ENCODE data around the gene PRUNE2.
A peak's percentile ranks its signal among the peaks of the same experiment; 100 is the strongest.

Gene PRUNE2

DNA sequence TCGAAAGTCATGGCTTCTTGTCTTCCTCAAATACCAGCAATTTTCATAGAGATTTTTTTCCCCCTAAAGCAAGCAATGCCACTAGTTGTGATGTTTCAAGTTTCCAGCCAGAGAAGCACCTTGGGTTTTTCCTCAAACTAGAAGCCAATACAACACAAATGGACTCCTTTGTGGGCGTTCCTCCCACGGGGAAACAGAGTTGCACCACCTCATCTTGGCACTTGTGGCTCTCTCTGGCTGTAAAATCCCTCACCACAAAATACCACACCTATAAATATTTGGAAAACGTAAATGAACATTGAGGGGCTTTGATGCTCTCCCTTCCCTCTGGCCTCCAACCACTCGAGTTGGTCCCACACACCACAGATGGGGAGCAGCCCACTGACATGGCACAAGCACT is 208.8 kb downstream of the PRUNE2 start:
- ATAC-seq (no peak), DNase-seq (no peak)
- no peak overlapping the region for H3K4me3 Mint-ChIP-seq
- H3K9me3 Mint-ChIP-seq: no peaks in the 10 kb centered on the region
- H3K27ac Mint-ChIP-seq: no peak overlapping the region
- peaks cover 3% of the 10 kb centered on the region for H3K4me1 Mint-ChIP-seq
- peaks cover 62% of the 10 kb centered on the region for H3K27me3 Mint-ChIP-seq

DNA sequence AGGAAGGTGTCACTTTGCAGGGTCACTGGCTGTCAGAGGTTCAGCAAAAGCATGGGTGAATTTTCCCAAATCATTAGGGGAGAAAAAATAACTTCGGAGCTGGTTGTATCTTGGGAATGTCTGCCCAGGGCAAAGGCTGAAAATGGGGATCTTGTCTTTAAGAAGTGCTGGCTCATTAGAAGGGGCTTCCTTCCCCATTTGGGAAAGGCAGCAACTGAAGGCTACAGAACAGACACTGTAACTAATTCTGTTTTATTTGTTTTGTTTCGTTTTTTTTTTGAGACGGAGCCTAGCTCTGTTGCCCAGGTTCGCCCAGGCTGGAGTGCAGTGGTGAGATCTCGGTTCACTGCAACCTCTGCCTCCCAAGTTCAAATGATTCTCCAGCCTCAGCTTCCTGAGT is 212.0 kb downstream of the PRUNE2 start:
- Mint-ChIP-seq H3K4me3 (no peak overlapping the region), H3K27me3 (peaks cover 76% of the 10 kb centered on the region), H3K27ac (no peak overlapping the region), H3K4me1 (peaks cover 11% of the 10 kb centered on the region), H3K9me3 (no peaks in the 10 kb centered on the region)
- ATAC-seq (no peak), DNase-seq (no peak)

GRCh38 chr9:76692458-76693129 is 213.3 kb downstream of the PRUNE2 start:
- DNase-seq (no peak), ATAC-seq (no peak)
- no peak overlapping the region for H3K27ac Mint-ChIP-seq
- H3K9me3 Mint-ChIP-seq: no peaks in the 10 kb centered on the region
- H3K27me3 Mint-ChIP-seq: peaks cover 71% of the 10 kb centered on the region
- peak overlapping the region; percentile 78 to 79 for H3K4me3 Mint-ChIP-seq
- H3K4me1 Mint-ChIP-seq: peaks cover 24% of the 10 kb centered on the region

- H3K27me3 Mint-ChIP-seq: peaks cover 63% of the 10 kb centered on the region
- H3K27ac Mint-ChIP-seq: peak overlapping the region; percentile 66 to 86
These were observed 214.2 kb downstream of the PRUNE2 start for GRCh38 chr9:76691517-76692313.

DNA sequence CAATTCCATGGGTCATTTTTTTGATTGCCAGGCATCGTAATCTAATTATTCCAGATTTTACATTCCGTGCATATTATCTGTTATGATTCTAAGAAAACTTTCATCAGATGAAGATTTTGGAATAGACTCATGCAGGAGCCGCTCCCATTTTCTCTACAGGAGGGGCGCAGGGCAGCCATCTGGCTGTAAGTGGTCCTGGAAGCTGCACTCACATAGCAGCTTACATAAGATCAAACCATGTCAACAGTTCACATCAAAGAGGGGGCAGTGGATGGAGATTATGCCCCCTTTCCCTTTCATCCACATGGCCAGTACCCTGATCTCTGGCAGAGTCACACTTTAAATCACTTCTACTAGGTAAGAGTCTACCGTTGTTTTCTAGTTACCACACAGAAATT is 214.9 kb downstream of the PRUNE2 start:
- Mint-ChIP-seq H3K9me3 (no peaks in the 10 kb centered on the region), H3K4me1 (peaks cover 25% of the 10 kb centered on the region), H3K27ac (no peak overlapping the region), H3K4me3 (peak overlapping the region in 1 of 2 donors; percentile 1), H3K27me3 (peaks cover 56% of the 10 kb centered on the region)
- ATAC-seq: no peak
- DNase-seq: no peak

More at GRCh38 chr9:76691517-76692313, 214.2 kb downstream of the PRUNE2 start:
- H3K4me3 Mint-ChIP-seq: peak overlapping the region; percentile 78 to 79
- peaks cover 25% of the 10 kb centered on the region for H3K4me1 Mint-ChIP-seq
- ATAC-seq: no peak
- H3K9me3 Mint-ChIP-seq: no peaks in the 10 kb centered on the region
- DNase-seq: no peak

GRCh38 chr9:76690246-76690972 is 215.5 kb downstream of the PRUNE2 start:
- Mint-ChIP-seq H3K27ac (no peak overlapping the region), H3K4me1 (peaks cover 25% of the 10 kb centered on the region), H3K9me3 (no peaks in the 10 kb centered on the region), H3K27me3 (peaks cover 50% of the 10 kb centered on the region), H3K4me3 (no peak overlapping the region)
- DNase-seq (no peak), ATAC-seq (no peak)

DNA sequence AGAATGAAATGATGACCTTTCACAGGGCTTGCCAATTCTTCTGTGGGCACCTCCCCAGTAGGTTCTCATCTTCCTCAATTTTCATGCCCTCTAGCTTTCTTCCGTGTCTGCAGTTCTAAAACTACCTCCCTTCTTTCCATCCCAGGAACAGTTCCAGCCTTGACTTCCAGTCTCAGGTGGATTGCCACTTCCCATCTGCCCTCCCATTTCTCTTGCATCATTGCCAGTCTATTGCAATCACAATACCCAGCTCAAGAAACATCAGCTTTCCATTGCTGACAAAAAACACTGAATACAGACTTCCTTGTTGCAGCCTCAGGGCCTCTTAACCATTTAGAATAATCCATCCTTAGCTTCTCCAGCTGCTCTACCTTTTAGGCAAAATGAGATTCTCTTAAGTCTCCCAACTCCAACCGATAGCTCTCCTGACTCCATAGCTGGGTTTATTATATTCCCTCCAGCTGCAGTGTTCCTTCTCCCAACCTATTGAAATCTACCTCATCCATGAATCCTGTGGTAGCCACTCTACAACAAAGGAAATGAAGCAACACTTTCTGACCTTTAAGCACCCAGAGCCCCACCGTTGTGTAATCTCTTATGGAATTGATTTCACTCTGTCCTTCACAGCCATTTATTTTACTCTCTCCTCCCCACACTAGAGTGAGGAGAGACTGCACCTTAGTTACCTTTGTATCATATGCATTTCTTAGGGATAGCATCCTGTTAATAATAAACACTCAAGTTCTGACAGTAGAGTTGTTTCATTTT is 217.3 kb downstream of the PRUNE2 start:
- ATAC-seq (no peak), DNase-seq (no peak)
- Mint-ChIP-seq H3K4me3 (no peak overlapping the region), H3K27ac (no peak overlapping the region), H3K9me3 (no peaks in the 10 kb centered on the region), H3K4me1 (peaks cover 25% of the 10 kb centered on the region), H3K27me3 (peaks cover 46% of the 10 kb centered on the region)

DNA sequence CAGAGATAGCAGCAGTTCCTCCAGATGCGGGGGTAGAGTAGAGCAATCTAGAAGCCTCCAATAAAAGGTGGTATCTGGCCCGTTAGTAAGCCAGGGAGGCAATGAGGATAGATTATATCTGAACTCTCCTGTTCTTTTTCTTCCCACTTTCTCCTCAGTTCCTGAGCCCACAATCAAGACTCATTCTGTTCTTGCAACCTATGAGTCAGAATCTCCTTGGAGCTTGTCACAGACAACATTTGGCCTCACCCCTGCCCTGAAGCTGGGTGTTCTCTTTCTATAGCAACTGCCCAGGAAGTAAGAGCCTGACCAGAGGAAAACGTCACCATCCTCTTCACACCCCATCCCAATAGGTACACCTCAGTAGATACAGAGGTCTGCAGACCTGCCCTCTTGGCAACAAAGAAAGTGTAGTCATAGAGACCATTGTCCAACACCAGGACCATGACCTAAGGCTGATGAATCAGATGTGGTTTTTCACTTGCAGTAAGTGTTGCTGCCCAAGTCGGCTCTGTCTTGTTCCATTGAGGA is 218.0 kb downstream of the PRUNE2 start:
- no peak for DNase-seq
- peaks cover 46% of the 10 kb centered on the region for H3K27me3 Mint-ChIP-seq
- H3K4me1 Mint-ChIP-seq: peaks cover 25% of the 10 kb centered on the region
- peak; percentile 79 for ATAC-seq
- H3K27ac Mint-ChIP-seq: no peak overlapping the region
- no peaks in the 10 kb centered on the region for H3K9me3 Mint-ChIP-seq
- H3K4me3 Mint-ChIP-seq: no peak overlapping the region

- ATAC-seq: no peak
- no peak overlapping the region for H3K4me3 Mint-ChIP-seq
- peaks cover 37% of the 10 kb centered on the region for H3K27me3 Mint-ChIP-seq
- no peak overlapping the region for H3K27ac Mint-ChIP-seq
- no peaks in the 10 kb centered on the region for H3K9me3 Mint-ChIP-seq
- no peak for DNase-seq
- H3K4me1 Mint-ChIP-seq: peaks cover 19% of the 10 kb centered on the region
These were observed 219.2 kb downstream of the PRUNE2 start for GRCh38 chr9:76686756-76687155.

GRCh38 chr9:76684213-76684612 is 221.7 kb downstream of the PRUNE2 start:
- Mint-ChIP-seq H3K27ac (no peak overlapping the region), H3K9me3 (no peaks in the 10 kb centered on the region), H3K4me1 (peaks cover 26% of the 10 kb centered on the region), H3K4me3 (no peak overlapping the region), H3K27me3 (peaks cover 11% of the 10 kb centered on the region)
- ATAC-seq: no peak
- DNase-seq: no peak

DNA sequence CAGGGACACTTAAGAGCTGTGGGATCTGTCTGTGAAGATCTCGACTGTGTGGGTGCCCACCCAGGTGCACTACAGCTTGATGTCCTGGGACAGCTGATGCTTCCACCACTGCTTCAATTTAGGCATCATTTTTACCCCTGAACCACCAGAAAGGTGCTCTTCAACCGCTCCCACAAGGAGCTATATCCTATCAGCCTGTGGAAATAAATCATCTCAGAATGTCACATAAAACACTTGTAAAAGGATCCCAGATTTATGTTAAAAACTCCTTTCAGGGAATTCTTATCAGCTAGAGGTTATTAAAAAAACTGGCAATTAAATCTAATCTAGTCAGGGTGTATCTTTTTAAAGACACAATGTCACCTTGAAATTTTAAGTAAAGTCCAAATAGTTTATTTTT is 224.4 kb downstream of the PRUNE2 start:
- Mint-ChIP-seq H3K4me3 (no peak overlapping the region), H3K27me3 (no peaks in the 10 kb centered on the region), H3K4me1 (peaks cover 11% of the 10 kb centered on the region), H3K9me3 (no peaks in the 10 kb centered on the region), H3K27ac (no peak overlapping the region)
- ATAC-seq: no peak
- no peak for DNase-seq

- H3K9me3 Mint-ChIP-seq: no peaks in the 10 kb centered on the region
- H3K4me1 Mint-ChIP-seq: peaks cover 11% of the 10 kb centered on the region
- DNase-seq (no peak), ATAC-seq (peak; percentile 78)
- peak overlapping the region in 1 of 2 donors; percentile 62 for H3K27ac Mint-ChIP-seq
- no peaks in the 10 kb centered on the region for H3K27me3 Mint-ChIP-seq
- H3K4me3 Mint-ChIP-seq: no peak overlapping the region
These were observed 225.0 kb downstream of the PRUNE2 start for GRCh38 chr9:76680716-76681425.

DNA sequence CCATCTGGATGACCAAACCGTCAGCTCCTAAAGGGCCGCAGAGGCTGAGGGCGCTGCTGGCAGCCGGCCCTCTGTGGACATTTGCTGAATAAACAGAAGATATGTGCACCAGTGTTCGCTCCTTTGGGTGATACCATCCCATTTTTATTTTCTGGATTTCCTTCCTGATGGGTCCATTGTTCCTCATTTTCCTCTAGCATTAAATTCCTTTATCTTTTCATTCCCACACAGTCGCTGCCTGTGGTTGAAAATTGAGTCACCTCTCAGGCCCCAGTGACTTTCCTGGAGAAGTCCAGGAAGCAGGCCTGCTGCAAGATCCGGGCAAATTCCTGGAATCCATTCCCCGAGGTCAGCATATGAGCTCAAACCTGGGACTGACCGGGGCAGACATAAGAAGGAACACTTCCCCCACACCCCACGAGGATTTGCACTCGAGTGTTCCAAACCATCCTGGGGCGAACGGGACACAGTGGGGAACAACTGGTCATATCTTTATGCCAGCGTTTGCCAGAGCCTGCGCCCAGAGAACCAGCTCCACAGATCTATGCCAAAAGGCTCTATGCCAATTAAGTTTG is 228.3 kb downstream of the PRUNE2 start:
- no peak overlapping the region for H3K27ac Mint-ChIP-seq
- H3K4me3 Mint-ChIP-seq: no peak overlapping the region
- no peaks in the 10 kb centered on the region for H3K9me3 Mint-ChIP-seq
- H3K4me1 Mint-ChIP-seq: peaks cover 11% of the 10 kb centered on the region
- H3K27me3 Mint-ChIP-seq: no peaks in the 10 kb centered on the region
- DNase-seq: no peak
- no peak for ATAC-seq

DNA sequence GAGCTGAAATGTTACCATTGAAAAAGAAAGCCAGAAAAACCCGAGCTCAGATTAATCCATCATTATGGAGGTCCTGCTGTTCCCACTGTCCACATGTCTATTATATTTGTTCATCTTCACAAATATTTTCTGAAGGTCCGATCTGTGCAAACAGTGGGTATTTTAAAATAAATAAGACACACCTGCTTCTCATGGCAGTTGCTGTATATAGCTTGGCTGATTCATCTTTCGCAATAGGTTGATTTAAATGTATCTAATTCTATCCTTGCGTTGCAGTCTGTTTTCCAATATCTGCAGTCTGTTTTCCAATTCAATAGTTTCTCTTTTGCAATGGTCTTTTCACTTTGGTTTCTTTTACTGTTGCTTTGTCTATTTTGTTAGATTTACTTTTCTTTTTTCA is 229.1 kb downstream of the PRUNE2 start:
- Mint-ChIP-seq H3K4me3 (no peak overlapping the region), H3K4me1 (peaks cover 11% of the 10 kb centered on the region), H3K9me3 (no peaks in the 10 kb centered on the region), H3K27ac (no peak overlapping the region), H3K27me3 (no peaks in the 10 kb centered on the region)
- DNase-seq: no peak
- no peak for ATAC-seq
